ENCODE measurements around the gene LRIG1. TPM values are rescaled to one million over a fixed set of nuclear protein-coding genes. Genes with fewer than 3 reads are reported as not detected.

The LRIG1 gene
- total RNA-seq, 5 donors from 2014 or later (not counting 1 experiment from before 2014, with no cell fraction given): 33.5 to 49.8 (median 41.1) TPM

DNA sequence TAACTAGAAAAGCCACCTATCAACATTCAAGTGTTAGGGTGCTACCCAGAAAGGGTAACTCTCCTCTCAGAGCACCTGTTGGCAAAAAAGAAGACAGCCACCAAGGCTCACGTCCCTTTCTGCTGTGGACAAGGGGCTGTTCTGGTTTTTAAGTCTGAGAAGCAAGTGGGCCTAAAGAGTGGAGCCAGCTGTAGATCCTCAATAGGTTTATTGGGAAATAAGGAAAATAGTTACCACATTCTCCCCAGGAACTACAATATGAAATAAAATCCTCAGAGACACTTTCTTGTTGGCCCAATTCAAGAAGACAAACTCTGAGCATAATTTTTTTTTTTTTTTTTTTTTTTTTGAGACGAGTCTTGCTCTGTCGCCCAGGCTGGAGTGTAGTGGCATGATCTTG is 35.8 kb downstream of the LRIG1 start:
- Histone ChIP-seq H3K27me3 (replicated peaks in 1 of 2; ENCODE audit: control insufficient read depth in 2 of 2, extremely low read depth in 1 of 2, insufficient read depth in 2 of 2, low read length in 1 of 2) (no peaks in the 10 kb centered on the region), H3K4me3 (ENCODE audit: control insufficient read depth in 1 of 2, extremely low read depth in 1 of 2, low read length in 1 of 2) (no peak overlapping the region), H3K9me3 (no peaks in the 10 kb centered on the region), H3K36me3 (ENCODE audit: control insufficient read depth in 2 of 2, extremely low read depth in 1 of 2, insufficient read depth in 1 of 2, low read length in 1 of 2) (no peaks in the 10 kb centered on the region), H3K4me1 (ENCODE audit: control insufficient read depth in 1 of 2, extremely low read depth in 1 of 2, insufficient read depth in 2 of 2, low read length in 2 of 2) (no peaks in the 10 kb centered on the region), H3K27ac (ENCODE audit: low read length) (no peak overlapping the region)
- ChIA-PET POLR2A (interaction anchor here in 1 of 2 donors (0.6 kb wide), 1 partner anchor 447 kb away, joined by 3 read pairs; no protein-coding TSS in a partner anchor), CTCF (no interaction called here)
- peaks cover 8 to 67% (median 56%) of the 10 kb centered on the region in 3 donors for H3K4me1 Mint-ChIP-seq
- no peak overlapping the region for H3K27ac Mint-ChIP-seq
- H3K27me3 Mint-ChIP-seq: no peaks in the 10 kb centered on the region
- ATAC-seq (replicated peaks in 1 of 4) (no peak), DNase-seq (no peak)
- H3K36me3 Mint-ChIP-seq: peaks cover 22% of the 10 kb centered on the region
- no CpG with 5 or more reads among the region's 3 CpGs for WGBS (ENCODE audit: insufficient coverage)
- H3K4me3 Mint-ChIP-seq: no peak overlapping the region
- no peaks in the 10 kb centered on the region for H3K9me3 Mint-ChIP-seq

DNA sequence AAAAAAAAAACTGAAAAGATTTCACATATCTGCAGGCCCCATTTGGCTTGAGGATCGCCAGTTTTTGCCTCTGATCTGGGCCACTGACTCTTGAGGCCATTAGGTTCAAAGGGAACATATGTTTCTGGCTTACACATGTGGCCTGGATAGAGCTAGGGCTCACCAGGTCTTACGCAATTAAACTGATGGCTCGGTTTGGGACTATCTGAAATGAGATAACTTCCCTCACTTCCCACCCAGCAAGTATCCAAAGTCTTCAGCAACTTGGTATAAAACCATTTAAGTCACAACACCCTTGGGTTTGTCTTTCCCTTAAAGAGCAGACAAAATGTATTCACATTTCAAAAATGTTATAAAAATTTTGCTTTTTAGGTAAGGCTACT is 36.3 kb downstream of the LRIG1 start:
- Mint-ChIP-seq H3K36me3 (peaks cover 24% of the 10 kb centered on the region), H3K27ac (no peak overlapping the region), H3K4me3 (no peak overlapping the region), H3K27me3 (no peaks in the 10 kb centered on the region), H3K9me3 (no peaks in the 10 kb centered on the region), H3K4me1 (peaks cover 6 to 64% (median 52%) of the 10 kb centered on the region in 3 donors)
- WGBS (ENCODE audit: insufficient coverage): 90% methylated on average over 2 of the region's 3 CpGs
- ChIA-PET CTCF (no interaction called here), POLR2A (interaction anchor here in 1 of 2 donors (0.6 kb wide), 1 partner anchor 448 kb away, joined by 3 read pairs; no protein-coding TSS in a partner anchor)
- Histone ChIP-seq H3K27ac (ENCODE audit: low read length) (no peak overlapping the region), H3K27me3 (replicated peaks in 1 of 2; ENCODE audit: control insufficient read depth in 2 of 2, extremely low read depth in 1 of 2, insufficient read depth in 2 of 2, low read length in 1 of 2) (no peaks in the 10 kb centered on the region), H3K4me1 (ENCODE audit: control insufficient read depth in 1 of 2, extremely low read depth in 1 of 2, insufficient read depth in 2 of 2, low read length in 2 of 2) (no peaks in the 10 kb centered on the region), H3K4me3 (ENCODE audit: control insufficient read depth in 1 of 2, extremely low read depth in 1 of 2, low read length in 1 of 2) (no peak overlapping the region), H3K36me3 (ENCODE audit: control insufficient read depth in 2 of 2, extremely low read depth in 1 of 2, insufficient read depth in 1 of 2, low read length in 1 of 2) (no peaks in the 10 kb centered on the region), H3K9me3 (no peaks in the 10 kb centered on the region)
- ATAC-seq (replicated peaks in 1 of 4) (no peak), DNase-seq (no peak)

- Mint-ChIP-seq H3K4me1 (peaks cover 6 to 58% (median 46%) of the 10 kb centered on the region in 3 donors), H3K36me3 (peaks cover 29% of the 10 kb centered on the region), H3K9me3 (no peaks in the 10 kb centered on the region), H3K4me3 (no peak overlapping the region), H3K27me3 (no peaks in the 10 kb centered on the region), H3K27ac (peak overlapping the region in 1 of 2 donors; percentile 22)
- no peaks in the 10 kb centered on the region for H3K4me1 ChIP-seq (ENCODE audit: control insufficient read depth in 1 of 2, extremely low read depth in 1 of 2, insufficient read depth in 2 of 2, low read length in 2 of 2)
- no peaks in the 10 kb centered on the region for H3K36me3 ChIP-seq (ENCODE audit: control insufficient read depth in 2 of 2, extremely low read depth in 1 of 2, insufficient read depth in 1 of 2, low read length in 1 of 2)
- H3K4me3 ChIP-seq (ENCODE audit: control insufficient read depth in 1 of 2, extremely low read depth in 1 of 2, low read length in 1 of 2): no peak overlapping the region
- 88% methylated on average over 4 of the region's 9 CpGs for WGBS (ENCODE audit: insufficient coverage)
- ATAC-seq (replicated peaks in 1 of 4) (no peak), DNase-seq (no peak)
- H3K9me3 ChIP-seq: no peaks in the 10 kb centered on the region
- no peaks in the 10 kb centered on the region for H3K27me3 ChIP-seq (replicated peaks in 1 of 2; ENCODE audit: control insufficient read depth in 2 of 2, extremely low read depth in 1 of 2, insufficient read depth in 2 of 2, low read length in 1 of 2)
- H3K27ac ChIP-seq (ENCODE audit: low read length): no peak overlapping the region
- ChIA-PET POLR2A (no interaction called here), CTCF (interaction anchor here in 1 of 2 donors (0.6 kb wide), 2 partner anchors 50 to 187 kb away, joined by 3 to 4 read pairs; no protein-coding TSS in a partner anchor)
Observed at GRCh38 chr3:66463730-66464511, 36.9 kb downstream of the LRIG1 start.

- WGBS (ENCODE audit: insufficient coverage): 89% methylated on average over 4 of the region's 7 CpGs
- ATAC-seq (replicated peaks in 1 of 4): no peak
- Mint-ChIP-seq H3K4me3 (no peak overlapping the region), H3K9me3 (no peaks in the 10 kb centered on the region), H3K27ac (no peak overlapping the region), H3K36me3 (peaks cover 30% of the 10 kb centered on the region), H3K27me3 (no peaks in the 10 kb centered on the region), H3K4me1 (peaks cover 6 to 50% (median 38%) of the 10 kb centered on the region in 3 donors)
- POLR2A ChIA-PET: no interaction called here
- Histone ChIP-seq H3K27me3 (replicated peaks in 1 of 2; ENCODE audit: control insufficient read depth in 2 of 2, extremely low read depth in 1 of 2, insufficient read depth in 2 of 2, low read length in 1 of 2) (no peaks in the 10 kb centered on the region), H3K27ac (ENCODE audit: low read length) (no peak overlapping the region), H3K36me3 (ENCODE audit: control insufficient read depth in 2 of 2, extremely low read depth in 1 of 2, insufficient read depth in 1 of 2, low read length in 1 of 2) (peaks cover 0 to 1% of the 10 kb centered on the region in 2 donors), H3K4me3 (ENCODE audit: control insufficient read depth in 1 of 2, extremely low read depth in 1 of 2, low read length in 1 of 2) (no peak overlapping the region), H3K4me1 (ENCODE audit: control insufficient read depth in 1 of 2, extremely low read depth in 1 of 2, insufficient read depth in 2 of 2, low read length in 2 of 2) (no peaks in the 10 kb centered on the region), H3K9me3 (no peaks in the 10 kb centered on the region)
- DNase-seq: no peak
- CTCF ChIA-PET: interaction anchor here in 1 of 2 donors (0.6 kb wide), 1 partner anchor 186 kb away, joined by 3 read pairs; no protein-coding TSS in a partner anchor
Observed at GRCh38 chr3:66463054-66463631, 37.7 kb downstream of the LRIG1 start.

DNA sequence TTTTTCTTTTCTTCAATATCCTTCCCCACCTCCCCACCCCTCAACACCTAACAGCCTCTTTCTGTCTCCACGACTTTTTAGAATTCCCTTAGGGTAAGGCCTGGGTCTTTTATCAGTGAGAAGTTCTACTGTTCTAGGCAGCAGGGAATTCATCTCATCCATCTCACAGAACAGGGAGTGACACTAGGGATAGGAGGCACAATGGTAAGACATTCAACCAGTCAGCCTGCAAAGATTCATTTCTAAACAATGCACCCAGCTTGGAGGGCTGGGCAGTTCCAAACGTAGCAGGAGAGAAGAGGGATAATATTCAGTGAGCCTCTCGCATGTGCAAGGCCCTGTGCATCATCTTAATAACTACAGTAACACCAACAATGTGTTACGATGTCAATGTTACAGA is 43.6 kb downstream of the LRIG1 start:
- Mint-ChIP-seq H3K4me1 (peaks cover 4 to 38% (median 18%) of the 10 kb centered on the region in 3 donors), H3K4me3 (no peak overlapping the region)

DNA sequence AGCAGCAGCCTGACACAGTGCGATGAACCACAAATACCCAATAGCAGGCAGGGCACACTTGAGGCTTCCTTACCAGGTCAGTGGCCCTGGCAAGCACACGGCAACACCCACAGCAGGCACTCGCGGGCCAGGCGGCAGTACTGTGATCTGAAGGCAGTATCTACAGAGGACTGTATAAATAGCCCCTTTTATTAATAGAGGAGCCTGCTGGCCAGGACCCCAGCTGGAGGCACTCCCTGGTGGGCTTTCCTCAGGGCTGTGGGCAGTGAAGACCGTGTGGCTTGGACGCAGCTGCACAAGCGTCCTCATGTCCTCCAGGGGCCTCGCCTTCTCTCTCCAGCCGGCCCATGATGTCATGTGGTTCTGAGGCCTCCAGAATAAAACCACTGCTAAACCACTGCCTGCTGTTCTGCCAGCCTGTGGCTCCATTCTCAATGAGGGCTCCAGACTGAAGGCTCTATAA is 44.1 kb downstream of the LRIG1 start:
- Mint-ChIP-seq H3K4me1 (peaks cover 4 to 34% (median 14%) of the 10 kb centered on the region in 3 donors), H3K27ac (peak overlapping the region in 1 of 2 donors; percentile 23), H3K9me3 (no peaks in the 10 kb centered on the region), H3K36me3 (peaks cover 42% of the 10 kb centered on the region), H3K4me3 (no peak overlapping the region), H3K27me3 (no peaks in the 10 kb centered on the region)
- no peaks in the 10 kb centered on the region for H3K27me3 ChIP-seq (replicated peaks in 1 of 2; ENCODE audit: control insufficient read depth in 2 of 2, extremely low read depth in 1 of 2, insufficient read depth in 2 of 2, low read length in 1 of 2)
- DNase-seq: peak in 8 of 35 experiments; percentile 5 to 29 (median 12)
- CTCF ChIA-PET: no interaction called here
- POLR2A ChIA-PET: no interaction called here
- H3K4me3 ChIP-seq (ENCODE audit: control insufficient read depth in 1 of 2, extremely low read depth in 1 of 2, low read length in 1 of 2): no peak overlapping the region
- H3K27ac ChIP-seq (ENCODE audit: low read length): no peak overlapping the region
- peak in 2 of 4 experiments; percentile 34 to 40 for ATAC-seq (replicated peaks in 1 of 4)
- peaks cover 0 to 14% of the 10 kb centered on the region in 2 donors for H3K36me3 ChIP-seq (ENCODE audit: control insufficient read depth in 2 of 2, extremely low read depth in 1 of 2, insufficient read depth in 1 of 2, low read length in 1 of 2)
- H3K4me1 ChIP-seq (ENCODE audit: control insufficient read depth in 1 of 2, extremely low read depth in 1 of 2, insufficient read depth in 2 of 2, low read length in 2 of 2): peaks cover 0 to 10% of the 10 kb centered on the region in 2 experiments
- WGBS (ENCODE audit: insufficient coverage): 54% methylated on average over 7 of the region's 10 CpGs
- no peaks in the 10 kb centered on the region for H3K9me3 ChIP-seq

More for the DNA sequence above, 43.6 kb downstream of the LRIG1 start:
- no peaks in the 10 kb centered on the region for H3K27me3 ChIP-seq (replicated peaks in 1 of 2; ENCODE audit: control insufficient read depth in 2 of 2, extremely low read depth in 1 of 2, insufficient read depth in 2 of 2, low read length in 1 of 2)
- no peak overlapping the region for H3K27ac Mint-ChIP-seq
- no peak overlapping the region for H3K4me3 ChIP-seq (ENCODE audit: control insufficient read depth in 1 of 2, extremely low read depth in 1 of 2, low read length in 1 of 2)
- no peaks in the 10 kb centered on the region for H3K27me3 Mint-ChIP-seq
- ChIA-PET CTCF (no interaction called here), POLR2A (no interaction called here)
- DNase-seq: no peak
- 89% methylated on average over 1 of the region's 4 CpGs for WGBS (ENCODE audit: insufficient coverage)
- H3K27ac ChIP-seq (ENCODE audit: low read length): no peak overlapping the region
- H3K4me1 ChIP-seq (ENCODE audit: control insufficient read depth in 1 of 2, extremely low read depth in 1 of 2, insufficient read depth in 2 of 2, low read length in 2 of 2): peaks cover 0 to 10% of the 10 kb centered on the region in 2 experiments
- H3K36me3 ChIP-seq (ENCODE audit: control insufficient read depth in 2 of 2, extremely low read depth in 1 of 2, insufficient read depth in 1 of 2, low read length in 1 of 2): peaks cover 0 to 14% of the 10 kb centered on the region in 2 donors
- H3K36me3 Mint-ChIP-seq: peaks cover 47% of the 10 kb centered on the region
- no peaks in the 10 kb centered on the region for H3K9me3 Mint-ChIP-seq
- ATAC-seq (replicated peaks in 1 of 4): no peak
- H3K9me3 ChIP-seq: no peaks in the 10 kb centered on the region

Data from T-cell (primary cell).